Neural cell (in vitro differentiated cells): Measurements from ENCODE around the gene STAT3.

ENCODE experiments used
- CTCF ChIP-seq: fragments of 450-650 bp; IDR thresholded peaks from 2 replicates; pipeline ENCODE4 v1.5.1; 2014; ENCODE audit warnings: antibody characterized with exemption, mild to moderate bottlenecking, moderate library complexity; ENCODE audit not compliant: poor library complexity, severe bottlenecking
- EZH2 ChIP-seq: fragments of 200-600, 300-800 bp; shearing (Covaris generic), sonication (generic); IDR thresholded peaks from 2 replicates; pipeline ENCODE4 v1.6.1; 2014; ENCODE audit warnings: antibody characterized with exemption, low read length, borderline replicate concordance, mild to moderate bottlenecking; ENCODE audit not compliant: insufficient read depth, poor library complexity, severe bottlenecking
- REST ChIP-seq: IDR thresholded peaks from 2 replicates; pipeline ENCODE4 v1.6.1; 2012; ENCODE audit warnings: borderline replicate concordance

GRCh38 chr17:42313389-42313772 lies 74.9 kb downstream of the STAT3 start:
- TF ChIP-seq REST (no peak), CTCF (no peak), EZH2 (no peak)
